Measurements from ENCODE around the gene PIR.

PIR gene

GRCh38 chrX:15413101-15413500 lies 80.0 kb downstream of the PIR start:
- no peak for DNase-seq

DNA sequence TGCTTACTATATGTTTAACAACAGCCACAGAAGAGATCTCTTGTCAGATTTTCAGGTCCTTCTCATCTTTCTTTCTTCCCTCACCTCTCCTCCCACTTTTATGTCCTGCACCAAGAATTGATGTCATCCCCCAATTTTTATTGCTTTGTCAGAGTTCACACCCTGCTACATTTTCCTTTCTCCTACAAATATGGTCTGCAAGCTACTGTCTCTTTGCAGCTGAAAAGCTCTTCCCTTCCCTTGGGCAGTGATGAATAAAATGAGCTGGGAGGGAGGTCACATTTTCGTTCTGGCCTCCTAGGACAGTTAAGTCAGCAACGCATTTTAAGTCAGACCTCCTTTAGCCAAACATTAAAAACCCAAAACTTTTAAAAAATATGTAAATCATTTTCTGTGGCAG lies 82.2 kb downstream of the PIR start:
- no peak for DNase-seq

DNA sequence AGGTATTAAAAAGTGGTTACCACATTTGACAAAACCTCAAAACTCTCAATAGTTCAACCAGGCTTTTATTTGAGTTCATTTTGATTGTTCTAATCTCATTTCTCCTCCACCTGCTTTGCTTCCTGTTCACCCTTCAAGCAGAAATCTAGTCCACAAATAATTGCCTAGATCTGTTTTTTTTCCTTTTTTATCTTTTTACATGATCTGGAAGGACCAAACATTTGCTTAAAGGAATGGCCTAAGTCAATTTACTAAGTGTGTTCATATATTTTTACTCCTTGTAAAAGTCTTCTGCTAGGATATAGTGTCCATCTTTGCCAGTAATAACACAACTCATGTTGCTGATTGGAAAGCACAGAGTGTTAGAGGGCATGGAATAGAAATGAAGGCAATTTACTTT lies 82.7 kb downstream of the PIR start:
- DNase-seq = no peak

- DNase-seq = no peak
Observed at GRCh38 chrX:15405846-15406245, 87.3 kb downstream of the PIR start.

- DNase-seq = no peak
Observed at GRCh38 chrX:15404401-15405096, 88.6 kb downstream of the PIR start.

DNA sequence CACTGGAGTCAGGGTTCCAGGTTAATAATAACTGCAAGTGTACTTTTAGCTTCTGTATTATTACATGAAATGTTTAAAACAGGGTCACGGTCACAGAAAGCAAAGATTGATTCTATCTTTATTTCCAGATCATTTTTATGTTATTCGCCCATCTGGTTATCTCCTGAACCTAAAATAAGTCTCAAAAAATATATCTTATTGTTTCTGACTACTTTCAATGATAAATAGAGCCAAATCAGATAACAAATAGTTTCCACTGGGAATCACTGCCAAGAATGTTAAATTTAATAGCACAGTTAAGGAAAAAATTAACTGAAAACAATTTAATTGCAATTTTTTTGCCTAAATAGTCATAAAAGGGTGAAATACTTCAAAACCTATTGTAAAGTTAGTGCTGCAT lies 91.8 kb downstream of the PIR start:
- no peak for DNase-seq

- no peak for DNase-seq
Observed at GRCh38 chrX:15399962-15400391, 93.2 kb downstream of the PIR start.

DNA sequence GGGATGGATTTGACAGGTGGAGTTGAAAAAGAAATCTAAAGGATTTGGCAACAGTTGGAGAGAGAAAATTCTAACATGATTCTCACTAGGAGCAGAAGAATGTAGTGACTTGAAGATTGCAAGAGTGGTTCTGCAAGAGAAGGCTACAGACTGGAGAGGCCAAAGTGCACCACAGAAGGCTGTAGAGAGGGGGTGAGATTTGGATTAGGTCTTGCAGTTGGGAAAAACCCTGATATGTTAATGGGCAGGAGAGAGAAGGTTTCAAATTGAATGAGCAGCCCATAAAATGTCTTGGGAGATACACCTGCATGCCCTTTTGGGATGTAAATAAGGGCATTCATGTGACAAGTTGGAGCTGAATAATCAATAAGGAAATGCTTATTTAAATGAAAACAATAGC lies 94.3 kb downstream of the PIR start:
- DNase-seq = no peak

DNA sequence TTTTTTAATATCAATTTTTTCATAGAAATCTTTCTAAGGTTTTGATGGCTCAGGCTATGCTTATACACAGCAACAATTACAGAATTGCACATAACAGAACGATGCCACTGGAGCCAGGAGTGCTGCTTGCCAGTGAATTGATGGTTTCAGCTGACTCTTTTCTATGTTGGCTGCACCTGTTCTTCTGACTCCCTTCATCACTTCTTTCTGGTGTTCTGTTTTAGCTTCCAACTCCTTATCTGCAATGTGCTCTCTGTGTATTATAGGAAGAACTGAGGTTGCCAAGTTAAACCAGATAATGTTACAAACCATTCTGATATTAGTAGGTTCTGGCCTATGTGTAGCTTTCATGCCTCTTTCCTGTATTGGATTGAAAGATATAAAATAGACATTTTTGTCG lies 97.3 kb downstream of the PIR start:
- DNase-seq = no peak

DNA sequence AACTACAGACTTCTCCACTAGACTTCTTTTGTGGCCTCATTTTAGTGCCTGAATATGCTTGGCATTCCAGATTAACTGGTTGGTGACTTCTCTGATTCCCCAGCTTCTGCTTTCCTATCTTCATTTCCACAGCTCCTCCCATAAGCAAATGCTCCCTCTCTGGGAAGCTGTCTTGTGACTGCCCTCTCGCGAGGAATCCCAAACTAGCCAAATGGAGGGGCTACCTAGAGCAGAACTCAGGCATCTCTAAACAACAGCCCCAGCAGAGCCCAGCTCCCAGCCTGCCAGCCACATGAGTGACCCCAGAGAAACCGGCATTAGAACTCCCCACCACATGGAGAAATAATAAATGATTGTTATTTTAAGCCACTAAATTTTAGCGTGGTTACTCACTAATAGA lies 101.3 kb downstream of the PIR start:
- no peak for DNase-seq

DNA sequence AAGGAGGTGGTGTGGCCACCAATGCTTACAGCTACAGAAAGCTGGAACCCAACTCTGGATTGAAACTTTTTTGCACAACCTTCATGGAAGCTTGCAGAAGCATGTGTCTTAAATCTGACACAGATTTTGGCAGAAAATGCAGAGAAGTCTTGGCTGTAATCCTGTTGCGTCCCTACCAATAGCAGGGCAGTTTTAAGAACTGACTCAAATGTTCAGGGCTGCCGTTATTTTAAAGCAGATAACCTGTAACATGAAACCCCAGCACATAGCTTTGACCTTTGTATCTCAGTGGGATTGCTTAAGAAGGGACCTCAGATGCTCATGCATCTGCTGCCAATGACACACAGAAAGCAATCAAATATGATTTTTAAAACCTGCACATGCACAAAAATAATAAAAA lies 108.8 kb downstream of the PIR start, which contains the start of gene VEGFD:
Gene VEGFD (minus strand): TSS at position 110 of the 400 bp plus-strand sequence. CDS start 467 bp downstream, outside the sequence.
- DNase-seq = no peak

DNA sequence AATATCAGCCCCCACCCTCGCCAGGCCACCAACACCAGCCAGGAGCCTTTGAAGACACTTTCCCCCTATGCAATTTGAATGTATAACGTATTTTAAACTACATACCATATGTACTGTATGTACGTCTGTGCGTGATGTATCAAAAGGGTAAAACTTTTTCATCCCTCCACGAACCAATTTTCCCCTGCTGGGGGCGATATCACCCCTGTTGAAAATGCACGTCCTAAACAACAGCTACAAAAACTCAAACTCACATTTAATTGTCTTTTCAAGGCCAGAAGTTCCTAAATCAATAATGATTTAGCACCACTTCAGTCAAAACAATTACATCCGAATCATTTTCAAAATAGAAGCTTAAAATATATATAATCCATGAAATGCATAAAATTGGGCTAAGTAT lies 110.3 kb downstream of the PIR start:
- no peak for DNase-seq

GRCh38 chrX:15376956-15377355 lies 116.2 kb downstream of the PIR start:
- DNase-seq = no peak

GRCh38 chrX:15373976-15374375 lies 119.2 kb downstream of the PIR start:
- DNase-seq = no peak

DNA sequence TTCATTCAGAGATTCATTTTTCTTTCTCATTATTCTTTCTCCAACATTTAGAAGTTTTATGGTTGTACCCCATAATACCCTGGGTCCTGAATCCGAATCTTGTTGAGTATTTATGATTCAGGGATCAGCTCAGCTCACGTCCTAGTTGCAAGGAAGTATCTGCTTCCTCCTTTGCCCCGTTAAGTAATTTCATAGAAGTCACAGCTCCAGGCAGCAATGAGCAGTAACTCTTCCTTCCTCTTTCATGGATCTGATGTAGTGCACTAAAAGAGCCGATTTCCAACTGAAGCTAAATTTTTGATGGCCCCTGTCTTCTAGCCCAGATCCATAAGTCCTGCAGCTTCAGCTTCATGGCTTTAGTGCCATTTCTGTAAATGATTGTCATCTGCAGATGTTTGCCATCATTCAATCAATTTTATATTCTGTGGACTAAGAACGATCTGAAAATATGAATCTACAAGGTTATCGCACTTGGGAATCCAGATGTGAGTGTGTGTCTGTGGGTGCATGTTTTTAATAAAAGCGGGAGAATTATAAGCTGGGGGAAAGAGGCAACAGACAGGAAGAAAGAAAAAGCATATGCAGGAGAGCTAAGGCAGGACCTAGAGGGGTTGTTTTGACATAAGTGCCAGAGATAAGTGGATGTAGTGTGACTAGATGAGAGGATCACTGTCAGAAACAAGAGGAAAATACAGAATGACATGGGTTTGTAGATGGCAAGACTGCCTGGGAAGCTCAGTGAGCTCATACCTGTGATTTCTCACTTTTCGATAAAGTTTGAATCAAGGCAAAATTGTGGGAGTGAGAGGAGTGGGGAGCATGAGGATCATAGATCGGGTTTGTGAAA lies 126.4 kb downstream of the PIR start:
- DNase-seq = no peak

- DNase-seq = no peak
Observed at GRCh38 chrX:15359701-15360100, 133.4 kb downstream of the PIR start.

- DNase-seq = no peak
Observed at GRCh38 chrX:15358533-15358932, 134.6 kb downstream of the PIR start.

DNA sequence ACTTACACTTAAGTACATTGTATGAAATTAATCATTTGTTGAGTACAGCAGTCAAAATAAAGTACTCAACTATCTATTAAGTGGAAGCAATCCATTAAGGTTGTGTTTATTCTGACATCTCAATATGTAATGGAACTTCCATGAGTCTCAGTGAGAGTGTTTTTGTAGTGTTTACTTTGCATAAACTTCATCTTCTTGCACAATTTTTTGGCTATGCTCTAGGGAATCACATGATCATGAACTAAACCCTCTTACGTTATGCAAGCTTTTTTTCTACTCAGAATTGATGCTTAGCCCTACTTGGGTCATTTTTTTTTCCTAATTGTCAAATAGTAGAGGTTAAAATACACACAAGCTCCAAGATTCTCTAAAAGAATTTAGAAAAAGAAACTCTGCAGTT lies 136.7 kb downstream of the PIR start:
- DNase-seq = no peak

DNA sequence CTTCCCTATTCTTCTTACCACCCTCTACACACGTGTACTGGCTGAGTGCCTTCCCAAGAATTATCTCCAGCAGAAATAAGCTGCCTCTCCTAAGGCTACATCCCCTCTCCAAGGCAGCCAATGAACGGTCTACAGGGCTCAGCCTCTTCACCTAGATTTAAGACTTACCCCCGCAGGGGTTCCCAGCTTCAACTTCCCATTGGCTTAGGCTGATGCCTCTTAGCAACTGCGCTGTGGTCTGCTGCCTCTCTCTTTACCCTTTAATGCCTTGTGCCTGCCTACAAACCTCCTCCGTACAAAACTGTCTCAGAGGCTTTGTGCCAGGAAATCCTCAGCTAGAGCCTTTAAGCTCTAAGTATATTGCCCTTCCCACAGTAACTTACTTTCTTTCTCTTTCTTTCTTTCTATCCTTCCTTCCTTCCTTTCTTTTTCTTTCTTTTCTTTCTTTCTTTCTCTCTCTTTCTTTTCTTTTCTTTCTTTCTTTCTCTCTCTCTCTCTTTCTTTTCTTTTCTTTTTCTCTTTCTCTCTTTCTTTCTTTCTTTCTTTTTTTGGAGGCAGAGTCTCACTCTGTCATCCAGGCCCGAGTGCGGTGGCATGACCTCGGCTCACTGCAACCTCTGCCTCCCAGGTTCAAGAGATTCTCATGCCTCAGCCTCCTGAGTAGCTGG lies 142.7 kb downstream of the PIR start:
- DNase-seq = no peak

DNA sequence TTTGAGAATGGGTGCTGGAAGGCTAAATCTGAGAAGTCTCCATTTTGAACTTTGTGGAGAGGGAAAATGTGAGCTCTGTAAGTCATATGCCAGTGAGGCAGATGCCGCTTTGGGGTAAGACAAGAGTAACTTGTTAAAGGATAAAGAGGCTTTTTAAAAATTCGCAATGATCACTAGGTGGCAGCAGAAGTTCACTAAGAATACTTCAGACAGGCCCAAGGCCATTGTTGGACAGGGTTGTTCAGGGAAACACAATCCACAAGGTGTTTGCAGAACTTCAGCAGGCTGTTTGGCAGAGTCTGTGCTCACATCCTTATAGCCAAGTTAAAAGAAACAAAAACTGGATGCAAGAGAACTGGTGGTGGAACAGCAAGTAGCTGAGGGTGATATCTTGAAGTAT lies 144.1 kb downstream of the PIR start:
- no peak for DNase-seq

GRCh38 chrX:15345976-15346375 lies 147.2 kb downstream of the PIR start:
- DNase-seq = no peak

- DNase-seq = no peak
Observed at GRCh38 chrX:15344106-15344505, 149.0 kb downstream of the PIR start.

GRCh38 chrX:15343075-15343476 lies 150.1 kb downstream of the PIR start:
- DNase-seq = no peak

DNA sequence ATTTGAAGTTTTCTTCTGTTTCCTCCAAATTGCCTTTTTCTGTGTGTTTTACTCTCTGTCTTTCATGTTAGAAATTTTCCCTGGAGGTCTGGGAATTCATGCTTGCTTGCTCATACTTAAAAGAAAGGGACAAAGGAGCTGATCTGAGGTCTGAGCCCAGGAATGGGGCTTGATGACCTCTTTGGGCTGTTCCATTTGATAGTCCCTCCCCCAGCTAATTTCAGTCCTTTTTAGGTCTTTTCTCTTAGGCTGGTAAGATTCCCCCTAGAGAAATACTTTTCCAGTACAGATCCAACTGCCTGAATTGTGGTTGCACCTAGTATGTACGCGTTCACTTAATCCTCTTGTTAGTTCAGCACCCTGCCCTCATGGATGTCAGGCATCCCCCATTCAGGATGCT lies 152.3 kb downstream of the PIR start:
- no peak for DNase-seq
